ENCODE data around the gene ARL6IP6.
"Not testable (repeated sequence)": the region's sequence is repeated elsewhere in the genome, so short reads cannot be mapped to it uniquely, and the experiment has no call there.

Gene ARL6IP6

DNA sequence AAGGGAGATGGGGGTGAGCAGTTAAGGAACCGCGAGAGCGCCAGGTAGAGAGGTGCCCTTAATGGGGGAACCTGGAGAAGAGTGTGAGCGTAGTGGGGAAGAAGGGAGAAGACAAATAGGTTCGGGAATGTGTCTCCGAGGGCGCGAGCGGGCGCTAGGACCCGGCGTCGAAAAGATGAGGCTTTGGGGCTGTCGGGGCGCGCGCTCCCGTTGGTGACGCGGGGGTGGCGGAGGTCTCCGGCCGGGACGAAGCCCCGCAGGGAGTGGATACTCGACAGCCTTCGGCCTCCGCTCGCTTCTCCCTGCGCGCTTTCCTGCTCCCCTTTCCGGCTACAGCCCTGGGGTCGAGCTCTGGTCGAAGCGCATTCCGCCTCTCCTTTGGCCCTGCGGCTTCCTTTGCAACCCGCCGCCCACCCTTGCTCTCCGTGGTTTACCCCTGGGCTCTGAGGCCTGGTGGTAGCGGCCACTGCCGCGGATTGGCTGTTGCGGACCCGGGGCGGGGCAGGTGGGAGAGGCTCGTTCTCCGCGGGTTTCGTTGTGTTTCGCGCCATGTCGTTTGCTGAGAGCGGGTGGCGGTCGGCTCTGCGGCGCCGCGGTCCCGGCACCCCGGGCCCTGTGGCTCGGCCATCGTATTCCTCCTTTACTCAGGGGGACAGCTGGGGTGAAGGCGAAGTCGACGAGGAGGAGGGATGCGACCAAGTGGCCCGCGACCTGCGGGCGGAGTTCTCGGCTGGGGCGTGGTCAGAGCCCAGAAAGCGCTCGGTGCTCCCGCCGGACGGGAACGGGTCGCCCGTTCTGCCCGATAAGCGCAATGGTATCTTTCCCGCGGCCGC is at the start of gene ARL6IP6:
Gene ARL6IP6 (plus strand): TSS at position 545 of the 833 bp plus-strand sequence. CDS start 5 bp downstream, at position 550.
- peak; percentile 78 to 97 (median 97) for DNase-seq

- DNase-seq = no peak
Observed at GRCh38 chr2:152674334-152674733, 44.1 kb upstream of the ARL6IP6 start.

DNA sequence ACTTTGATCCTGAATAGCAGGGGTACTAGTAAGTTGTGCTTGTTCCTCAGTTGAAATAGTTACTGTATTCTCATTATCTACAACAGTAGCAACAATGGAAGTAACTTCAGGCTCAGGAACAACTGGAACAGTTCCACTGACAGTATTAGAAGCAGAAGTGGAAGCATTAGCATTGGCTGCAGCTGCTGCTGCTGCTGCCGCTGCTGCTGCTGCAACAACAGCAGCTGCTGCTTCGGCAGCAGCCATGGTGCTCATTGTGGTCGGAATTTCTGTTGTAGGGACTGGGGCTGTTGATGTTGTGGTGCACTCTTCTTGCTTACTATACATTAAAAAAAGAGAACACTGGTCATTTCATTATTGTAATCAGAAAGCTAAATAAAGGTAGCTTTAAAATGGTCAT is 42.0 kb upstream of the ARL6IP6 start:
- DNase-seq = no peak

- DNase-seq = no peak
Observed at GRCh38 chr2:152678808-152679207, 39.6 kb upstream of the ARL6IP6 start.

DNA sequence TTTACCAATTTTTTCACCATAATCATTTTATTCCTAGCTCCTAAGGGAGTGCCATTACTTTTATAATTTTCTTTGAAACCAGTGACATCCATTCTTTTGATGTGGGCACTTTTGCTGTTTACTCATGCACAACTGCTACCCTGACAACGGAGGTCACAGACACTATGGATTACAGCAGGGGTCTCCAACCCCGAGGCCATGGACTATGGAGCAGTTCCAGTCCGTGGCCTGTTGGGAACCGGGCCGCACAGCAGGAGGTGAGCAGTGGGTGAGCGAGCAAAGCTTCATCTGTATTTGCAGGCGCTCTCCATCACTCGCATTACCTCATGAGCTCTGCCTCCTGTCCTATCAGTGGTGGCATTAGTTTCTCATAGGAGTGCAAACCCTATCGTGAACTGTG is 35.8 kb upstream of the ARL6IP6 start:
- peak in 1 of 3 experiments; percentile 15 for DNase-seq

DNA sequence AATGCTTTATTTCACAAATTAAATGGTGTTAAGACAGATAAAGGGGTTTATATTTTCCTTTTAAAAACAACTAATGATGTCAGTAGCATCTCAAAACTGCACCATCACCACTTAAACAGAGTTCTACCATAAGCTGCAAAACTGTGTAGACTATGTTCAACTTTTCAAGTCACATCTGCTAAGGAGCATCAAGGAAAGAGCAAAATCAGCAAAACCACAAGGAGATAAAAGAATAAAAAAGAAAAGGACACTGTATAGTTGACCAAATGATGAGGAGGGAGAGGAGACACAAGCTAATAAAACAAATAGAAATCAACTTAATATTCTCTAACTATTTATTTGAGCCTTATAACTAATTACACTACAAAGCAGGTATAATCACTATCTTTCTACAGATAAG is 35.0 kb upstream of the ARL6IP6 start:
- no peak for DNase-seq

- no peak for DNase-seq
Observed at GRCh38 chr2:152686321-152686720, 32.1 kb upstream of the ARL6IP6 start.

GRCh38 chr2:152693033-152693432 is 25.4 kb upstream of the ARL6IP6 start:
- no peak for DNase-seq

- DNase-seq = no peak
Observed at GRCh38 chr2:152694161-152694661, 24.2 kb upstream of the ARL6IP6 start.

DNA sequence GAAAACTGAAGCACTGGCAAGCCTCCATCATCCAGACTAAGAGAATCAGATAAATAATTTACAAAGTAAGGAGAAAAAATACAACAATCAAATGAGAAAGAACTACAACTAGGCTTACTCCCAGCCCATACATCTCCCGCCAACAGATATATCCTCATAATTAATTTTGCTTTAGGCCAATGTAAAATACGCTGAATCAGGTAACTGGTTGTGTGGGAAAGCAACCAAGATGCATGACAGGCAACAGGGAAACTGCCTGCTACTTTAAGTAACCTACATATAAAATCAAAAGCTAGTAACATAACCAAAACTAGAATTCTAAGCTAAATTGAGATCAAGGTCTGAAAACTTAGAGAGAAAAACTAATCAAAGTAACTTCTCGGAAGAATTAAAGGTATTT is 22.7 kb upstream of the ARL6IP6 start:
- DNase-seq = no peak

DNA sequence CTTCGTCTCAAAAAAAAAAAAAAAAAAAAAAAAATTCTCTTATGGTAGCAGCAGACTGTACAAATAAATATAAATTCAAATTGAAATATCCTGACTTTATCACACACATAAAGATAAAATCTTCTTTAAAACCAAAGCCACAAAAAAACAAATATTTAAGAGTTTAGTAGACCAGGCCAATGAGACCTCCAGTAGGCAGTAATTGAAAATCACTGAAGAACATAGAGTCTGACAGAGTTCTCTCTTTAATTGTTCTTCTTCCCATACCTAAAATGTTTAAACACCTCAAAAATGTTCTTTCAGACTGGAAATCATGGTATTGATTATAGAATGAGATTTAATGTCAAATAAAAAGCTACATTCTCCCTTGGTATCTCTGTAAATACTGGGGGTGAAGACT is 21.9 kb upstream of the ARL6IP6 start:
- no peak for DNase-seq

DNA sequence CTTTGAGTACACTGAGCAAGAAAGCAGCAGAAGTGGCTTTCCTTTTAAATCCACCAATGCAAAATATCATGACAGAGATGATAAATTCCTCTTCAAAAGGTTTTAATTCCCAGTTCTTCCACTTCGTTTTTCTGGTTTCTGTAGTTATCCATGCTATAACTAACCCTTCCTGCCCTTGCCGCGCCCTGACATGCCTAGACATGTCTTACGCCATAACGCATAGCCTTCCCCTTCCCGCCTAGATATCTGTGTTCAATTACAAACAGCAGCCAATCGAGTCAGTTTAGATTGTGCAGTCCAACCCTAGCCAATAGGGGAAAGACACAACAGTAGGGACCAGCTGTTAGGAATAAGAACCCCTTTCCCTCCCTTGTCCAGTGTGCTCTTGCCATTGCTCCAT is 17.2 kb upstream of the ARL6IP6 start:
- DNase-seq = no peak

DNA sequence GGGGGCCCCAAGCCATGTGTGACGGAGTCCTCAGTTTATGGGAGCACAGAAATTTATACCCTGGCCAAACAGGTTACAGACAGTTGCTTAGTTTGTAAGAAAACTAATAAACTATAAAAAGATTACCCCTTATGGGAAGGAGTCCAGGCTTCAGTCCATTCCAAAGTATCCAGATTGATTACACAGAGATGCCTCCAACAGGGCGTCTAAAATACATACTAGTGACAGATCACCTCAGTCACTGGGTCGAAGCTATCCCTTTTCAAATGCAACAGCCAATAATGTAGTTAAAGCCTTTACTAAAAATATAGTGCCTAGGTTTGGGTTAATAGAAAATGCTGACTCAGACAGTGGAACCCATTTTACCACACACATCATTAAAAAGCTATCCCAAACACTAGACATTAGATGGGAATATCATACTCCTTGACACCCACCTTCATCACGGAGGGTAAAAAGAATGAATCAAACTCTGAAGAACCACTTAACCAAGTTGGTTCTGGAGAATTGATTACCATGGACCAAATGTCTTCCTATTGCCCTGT is 11.9 kb upstream of the ARL6IP6 start:
- DNase-seq = no peak

DNA sequence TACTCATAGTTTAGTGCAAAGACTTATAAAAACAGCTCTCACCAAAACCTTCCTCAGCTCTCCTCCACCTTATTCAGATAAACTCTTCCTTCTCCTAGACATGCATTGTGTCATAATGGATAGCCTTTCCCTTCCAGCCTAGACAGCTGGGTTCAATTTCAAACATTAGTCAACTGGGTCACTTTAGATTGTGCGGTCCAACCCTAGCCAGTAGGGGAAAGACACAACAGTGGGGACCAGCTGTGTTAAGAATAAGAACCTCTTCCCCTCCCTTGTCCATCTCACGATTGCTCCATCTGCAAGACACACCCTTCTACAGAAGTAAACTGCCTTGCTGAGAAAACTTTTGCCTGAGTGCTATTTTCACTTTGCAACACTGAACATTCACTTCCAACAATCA is 9.7 kb upstream of the ARL6IP6 start:
- DNase-seq = no peak

- no peak for DNase-seq
Observed at GRCh38 chr2:152710713-152711112, 7.7 kb upstream of the ARL6IP6 start.

- no peak for DNase-seq
Observed at GRCh38 chr2:152715112-152715511, 3.3 kb upstream of the ARL6IP6 start.

DNA sequence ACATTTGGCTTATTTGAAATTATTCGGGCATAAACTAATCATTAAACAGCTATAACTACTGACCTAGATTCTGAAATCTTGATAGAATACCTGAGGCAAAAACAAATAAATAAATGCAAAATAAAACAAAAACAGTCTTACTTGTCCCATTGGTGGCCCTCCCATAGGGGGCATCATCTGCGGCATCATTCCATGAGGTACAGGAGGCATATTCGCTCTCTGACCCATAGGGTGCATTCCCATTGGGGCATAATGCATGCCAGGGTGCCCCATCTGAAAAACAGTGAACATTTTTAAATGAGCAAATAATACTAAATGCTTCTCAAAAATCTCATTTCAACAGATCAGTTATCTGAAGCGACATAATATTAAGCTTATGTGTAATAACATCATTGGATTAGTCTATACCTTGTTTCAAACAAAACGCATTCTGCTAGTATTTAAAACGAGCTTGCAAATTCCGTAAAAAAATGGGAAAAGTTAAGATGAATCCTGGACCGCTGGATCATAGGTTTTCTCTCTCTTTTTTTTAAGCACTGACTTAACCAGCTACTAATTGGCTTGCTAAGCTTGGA is 2.5 kb upstream of the ARL6IP6 start:
- DNase-seq = peak; percentile 2 to 17 (median 4)

- DNase-seq = peak; percentile 1 to 86 (median 82)
Observed at GRCh38 chr2:152716805-152717227, 1.6 kb upstream of the ARL6IP6 start.

GRCh38 chr2:152717228-152718075 is 968 bp upstream of the ARL6IP6 start, which contains the start of gene PRPF40A:
Gene PRPF40A, minus strand, starts transcription at chr2:152717461. Its CDS starts 22 bp downstream, at chr2:152717439.
- DNase-seq = peak; percentile 91 to 98 (median 97)

DNA sequence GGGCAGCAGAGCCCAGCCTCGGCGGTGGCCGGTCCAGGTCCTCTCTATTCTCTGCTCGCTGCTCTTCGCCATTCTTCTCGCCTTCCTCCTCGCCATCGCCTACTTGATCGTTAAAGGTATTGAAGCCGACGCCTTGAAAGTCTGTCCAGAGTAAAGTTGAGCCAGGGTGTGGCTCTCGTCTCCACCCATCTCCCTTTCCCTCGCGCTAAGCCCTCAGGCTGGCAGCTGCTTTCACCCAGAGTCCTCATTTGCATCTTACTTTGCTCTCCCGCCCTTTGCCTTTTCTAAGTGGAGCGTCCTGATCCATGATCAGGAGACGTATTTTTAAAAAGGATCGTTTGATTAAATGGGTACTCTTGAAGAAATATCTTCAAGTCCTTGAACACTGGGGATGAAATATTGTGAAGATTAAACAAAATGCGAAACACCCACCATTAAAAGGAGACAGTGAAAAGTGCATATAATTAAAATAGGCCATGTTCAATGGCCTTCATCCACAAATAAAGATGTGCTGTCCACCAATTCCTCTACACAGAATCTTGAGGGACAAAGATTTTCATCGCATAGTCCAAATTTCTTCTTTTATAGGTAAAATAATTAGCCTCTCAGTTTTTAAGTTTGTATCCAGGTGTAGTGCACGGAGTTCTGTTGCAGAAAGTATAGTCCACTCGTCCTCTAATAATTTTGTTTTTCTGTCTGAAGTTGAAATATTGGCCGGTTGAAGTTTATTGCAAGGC is 657 bp downstream of the ARL6IP6 start:
- peak; percentile 58 to 89 (median 87) for DNase-seq

DNA sequence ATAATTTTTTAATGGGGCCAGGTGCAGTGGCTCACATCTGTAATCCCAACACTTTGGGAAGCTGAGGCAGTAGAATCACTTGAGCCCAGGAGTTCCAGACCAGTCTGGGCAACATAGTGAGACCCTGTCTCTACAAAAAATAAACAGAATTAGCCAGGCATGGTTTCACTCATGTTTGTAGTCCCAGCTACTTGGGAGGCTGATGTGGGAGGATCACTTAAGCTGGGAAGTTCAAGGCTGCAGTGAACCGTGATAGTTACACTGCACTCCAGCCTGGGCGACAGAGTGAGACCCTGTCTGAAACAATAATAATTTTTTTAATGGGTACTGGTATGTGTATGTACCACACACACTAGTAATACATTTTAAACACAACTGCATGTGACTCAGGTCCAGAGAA is 2.4 kb downstream of the ARL6IP6 start:
- no peak for DNase-seq

- not testable (repeated sequence) for DNase-seq
Observed at GRCh38 chr2:152722639-152723038, 4.2 kb downstream of the ARL6IP6 start.
